Activated CD8-positive, alpha-beta memory T cell treated with anti-CD3 and anti-CD28 coated beads for 1 hour (primary cell): ENCODE results near the gene GRAMD4.
"Not testable (repeated sequence)": the region's sequence is repeated elsewhere in the genome, so short reads cannot be mapped to it uniquely, and the experiment has no call there.

ENCODE experiments used
- DNase-seq, 2 donors: peaks; one replicate each; pipeline ENCODE4 v3.0.0-alpha.2; 2020; ENCODE audit warnings: low read depth in 1 of 2; ENCODE audit errors: extremely low read depth in 1 of 2

GRAMD4 gene

GRCh38 chr22:46634973-46635685, 14.9 kb downstream of the GRAMD4 start:
- DNase-seq = not testable (repeated sequence)

- no peak for DNase-seq
These were observed 15.6 kb downstream of the GRAMD4 start for GRCh38 chr22:46635756-46636155.

- DNase-seq = no peak
These were observed 16.2 kb downstream of the GRAMD4 start for GRCh38 chr22:46636221-46637002.

- DNase-seq = no peak
These were observed 17.8 kb downstream of the GRAMD4 start for GRCh38 chr22:46637711-46638600.

- no peak for DNase-seq
These were observed 18.6 kb downstream of the GRAMD4 start for GRCh38 chr22:46638601-46639431.

- no peak for DNase-seq
These were observed 19.7 kb downstream of the GRAMD4 start for GRCh38 chr22:46639843-46640242.

- DNase-seq = no peak
These were observed 20.3 kb downstream of the GRAMD4 start for GRCh38 chr22:46640293-46641055.

GRCh38 chr22:46641811-46642266, 21.7 kb downstream of the GRAMD4 start:
- no peak for DNase-seq

GRCh38 chr22:46642840-46643480, 22.8 kb downstream of the GRAMD4 start:
- DNase-seq = not testable (repeated sequence)

GRCh38 chr22:46646531-46647215, 26.5 kb downstream of the GRAMD4 start:
- DNase-seq = no peak

GRCh38 chr22:46648225-46648820, 28.1 kb downstream of the GRAMD4 start:
- DNase-seq = not testable (repeated sequence)

GRCh38 chr22:46649141-46650077, 29.2 kb downstream of the GRAMD4 start:
- DNase-seq = no peak

- no peak for DNase-seq
These were observed 30.1 kb downstream of the GRAMD4 start for GRCh38 chr22:46650078-46650810.

GRCh38 chr22:46651316-46651715, 31.1 kb downstream of the GRAMD4 start:
- DNase-seq = no peak

GRCh38 chr22:46652081-46652846, 32.1 kb downstream of the GRAMD4 start:
- no peak for DNase-seq
